Astrocyte of the hippocampus (primary cell): ENCODE data around the gene RGL4.

Experiments used
- DNase-seq: peaks from one replicate; pipeline ENCODE4 v3.0.0; 2011; ENCODE audit warnings: low read depth, low spot score

The RGL4 gene

GRCh38 chr22:23742505-23743264 lies 51.9 kb downstream of the RGL4 start:
- no peak for DNase-seq

GRCh38 chr22:23743303-23743705 lies 52.5 kb downstream of the RGL4 start:
- DNase-seq = no peak

DNA sequence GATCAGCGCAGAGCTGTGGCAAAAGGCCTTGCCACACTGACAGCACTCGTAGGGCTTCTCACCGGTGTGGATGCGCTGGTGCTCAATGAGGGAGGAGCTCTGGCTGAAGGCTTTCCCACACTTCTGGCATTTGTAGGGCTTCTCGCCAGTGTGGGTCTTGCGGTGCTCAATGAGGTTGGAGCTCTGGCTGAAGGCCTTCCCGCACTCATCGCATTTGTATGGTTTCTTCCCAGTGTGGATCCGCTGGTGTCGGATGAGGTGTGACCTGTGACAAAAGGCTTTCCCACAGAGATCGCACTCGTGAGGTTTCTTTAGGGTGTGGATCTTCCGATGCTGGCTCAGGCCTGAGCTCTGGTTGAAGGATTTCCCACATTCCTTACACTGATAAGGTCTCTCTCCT lies 53.2 kb downstream of the RGL4 start:
- DNase-seq = no peak

- DNase-seq = no peak
These were observed 53.7 kb downstream of the RGL4 start for GRCh38 chr22:23744485-23744884.

GRCh38 chr22:23745791-23746190 lies 55.0 kb downstream of the RGL4 start:
- DNase-seq = no peak
